Measurements from ENCODE around the gene SCN1A.
"Not testable (repeated sequence)": the region's sequence is repeated elsewhere in the genome, so short reads cannot be mapped to it uniquely, and the experiment has no call there.

Gene SCN1A

DNA sequence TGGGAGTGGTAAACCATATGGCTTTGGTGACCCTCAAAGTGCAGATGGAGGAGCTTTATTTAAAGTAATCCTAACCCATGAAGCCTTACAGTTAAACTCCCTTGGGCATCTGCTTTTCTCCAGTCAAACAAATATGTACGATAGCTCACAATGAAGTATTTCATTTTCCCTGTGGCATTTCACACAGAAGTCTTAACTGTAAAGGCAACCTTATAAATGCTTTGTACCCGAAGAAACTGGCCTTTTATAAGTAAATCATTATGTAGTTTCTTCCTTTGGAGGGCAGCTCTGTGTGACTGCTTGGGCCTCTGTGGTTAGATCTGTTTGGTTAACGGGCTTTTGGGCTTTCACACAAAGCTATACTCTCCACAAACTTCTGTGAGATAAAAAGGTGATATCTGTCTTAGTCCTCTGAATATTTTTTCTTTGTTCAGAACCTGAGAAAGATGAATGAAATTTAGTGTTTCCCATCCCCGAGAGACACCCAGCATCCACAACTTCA lies 46.6 kb downstream of the SCN1A start:
- no peak for DNase-seq (ENCODE audit: low read depth)

- DNase-seq (ENCODE audit: low read depth) = no peak
Measured at GRCh38 chr2:166074430-166074829, 53.4 kb downstream of the SCN1A start.

- no peak for DNase-seq (ENCODE audit: low read depth)
Measured at GRCh38 chr2:166074011-166074410, 53.8 kb downstream of the SCN1A start.

GRCh38 chr2:166070231-166070630 lies 57.6 kb downstream of the SCN1A start:
- DNase-seq (ENCODE audit: low read depth) = no peak

- no peak for DNase-seq (ENCODE audit: low read depth)
Measured at GRCh38 chr2:166068981-166069380, 58.8 kb downstream of the SCN1A start.

DNA sequence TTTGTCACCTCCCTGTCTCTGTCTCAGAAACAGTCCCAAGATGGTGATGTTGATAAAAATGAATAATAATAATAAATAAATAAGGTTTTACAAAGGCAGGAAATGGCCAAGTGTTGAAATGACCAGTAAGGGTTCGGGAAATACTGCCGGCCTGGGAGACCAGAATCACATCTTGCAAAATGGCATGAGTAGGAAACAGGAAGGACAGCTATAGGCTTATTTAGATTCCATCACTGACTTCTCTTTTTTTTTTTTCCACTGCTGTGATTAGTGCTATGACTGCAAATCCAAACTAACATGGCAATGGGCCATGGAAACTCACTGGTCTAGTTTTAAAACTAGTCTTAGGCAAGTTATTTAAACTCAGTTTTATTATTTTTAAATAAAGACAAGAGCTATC lies 60.6 kb downstream of the SCN1A start:
- no peak for DNase-seq (ENCODE audit: low read depth)

- DNase-seq (ENCODE audit: low read depth) = no peak
Measured at GRCh38 chr2:166060191-166060590, 67.6 kb downstream of the SCN1A start.

- DNase-seq (ENCODE audit: low read depth) = no peak
Measured at GRCh38 chr2:166057370-166058164, 70.3 kb downstream of the SCN1A start.

- DNase-seq (ENCODE audit: low read depth) = no peak
Measured at GRCh38 chr2:166044853-166045483, 82.9 kb downstream of the SCN1A start.

DNA sequence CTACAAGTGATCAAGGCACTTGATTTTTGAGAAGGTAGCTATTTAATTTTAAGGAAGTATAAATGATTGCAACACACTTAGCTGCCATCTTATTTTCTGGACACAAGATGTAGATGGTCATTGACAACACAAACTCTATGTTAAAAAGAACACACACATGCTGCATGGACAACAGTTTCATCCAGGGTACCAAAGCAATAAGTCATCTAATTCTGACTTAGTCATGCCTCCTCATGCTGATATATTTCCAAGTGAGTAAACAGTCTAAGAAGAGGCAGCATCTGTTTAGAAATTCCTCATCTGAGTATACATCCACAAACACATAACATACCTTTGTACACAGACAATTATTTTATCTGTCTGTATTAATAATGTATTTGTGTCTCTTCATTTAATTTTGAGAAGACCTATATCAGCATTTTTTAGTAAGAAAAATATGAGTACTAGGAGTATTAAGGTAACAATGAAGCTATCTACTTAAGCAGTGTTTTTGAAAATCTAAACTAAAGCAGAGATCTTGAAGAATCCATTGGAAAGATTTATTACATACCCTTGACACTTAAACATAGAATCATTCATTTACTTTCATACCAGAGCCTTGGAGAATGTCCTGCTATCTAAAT lies 84.9 kb downstream of the SCN1A start:
- DNase-seq (ENCODE audit: low read depth) = no peak

GRCh38 chr2:166042356-166042755 lies 85.5 kb downstream of the SCN1A start:
- no peak for DNase-seq (ENCODE audit: low read depth)

DNA sequence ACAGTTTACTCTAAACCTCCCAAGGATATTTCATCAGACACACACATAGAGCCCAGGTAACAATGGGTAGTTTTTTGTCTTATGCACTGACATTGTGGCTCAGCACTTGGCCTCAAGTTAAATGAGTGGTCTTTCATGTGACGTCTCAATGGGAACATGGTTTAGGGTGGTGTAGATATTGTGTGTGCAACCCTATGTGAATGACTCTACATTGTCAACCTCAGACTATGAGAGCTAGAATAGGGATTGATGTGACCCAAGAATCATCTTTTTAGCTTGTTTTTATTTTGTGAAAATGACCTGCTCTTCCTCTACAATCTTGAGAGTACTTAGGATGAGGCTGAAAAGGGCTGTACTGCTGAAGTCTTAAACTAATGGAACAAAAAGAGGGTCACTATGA lies 86.2 kb downstream of the SCN1A start:
- DNase-seq (ENCODE audit: low read depth) = no peak

- DNase-seq (ENCODE audit: low read depth) = no peak
Measured at GRCh38 chr2:166032361-166032760, 95.5 kb downstream of the SCN1A start.

DNA sequence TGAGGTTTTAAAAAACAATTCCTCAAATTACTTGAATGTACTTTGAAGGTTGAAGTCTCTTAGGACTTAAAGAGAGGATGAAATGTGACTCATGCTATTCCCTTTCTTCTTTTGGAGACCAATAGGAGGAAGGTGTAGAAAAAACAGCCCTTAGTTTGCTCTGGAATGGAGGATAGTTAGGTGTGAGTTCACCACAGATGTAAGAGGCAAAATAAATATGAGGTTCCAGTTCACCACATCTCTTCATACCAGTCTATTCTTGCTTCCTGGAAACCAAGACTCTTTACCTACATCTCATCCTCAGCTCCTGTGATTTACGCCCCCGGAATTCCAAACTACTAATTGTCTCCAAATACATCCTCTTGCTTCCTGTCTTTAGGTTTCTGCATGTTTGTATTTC lies 96.8 kb downstream of the SCN1A start:
- no peak for DNase-seq (ENCODE audit: low read depth)

GRCh38 chr2:166025313-166025712 lies 102.5 kb downstream of the SCN1A start:
- no peak for DNase-seq (ENCODE audit: low read depth)

DNA sequence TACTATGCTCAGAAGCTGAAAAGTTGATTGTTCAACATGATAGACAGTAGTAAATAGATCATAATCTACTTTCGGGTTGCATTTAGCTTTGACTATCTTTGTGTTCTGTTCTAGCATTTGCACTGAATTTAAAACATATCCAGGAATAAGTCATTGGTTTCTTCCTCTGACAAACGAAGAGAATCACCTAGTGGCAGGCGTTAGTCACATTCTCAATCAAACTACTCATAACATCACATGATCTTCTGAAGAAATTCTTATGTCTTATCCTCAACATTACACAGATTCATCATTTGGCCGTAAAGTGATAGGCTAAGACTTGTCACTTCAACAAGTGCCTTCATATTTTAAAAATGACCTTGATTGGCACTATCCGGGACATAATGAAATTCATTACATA lies 110.6 kb downstream of the SCN1A start:
- DNase-seq (ENCODE audit: low read depth) = no peak

GRCh38 chr2:166013878-166014277 lies 113.9 kb downstream of the SCN1A start:
- DNase-seq (ENCODE audit: low read depth) = no peak

GRCh38 chr2:166011660-166012059 lies 116.2 kb downstream of the SCN1A start:
- no peak for DNase-seq (ENCODE audit: low read depth)

- DNase-seq (ENCODE audit: low read depth) = no peak
Measured at GRCh38 chr2:166000401-166000800, 127.4 kb downstream of the SCN1A start.

DNA sequence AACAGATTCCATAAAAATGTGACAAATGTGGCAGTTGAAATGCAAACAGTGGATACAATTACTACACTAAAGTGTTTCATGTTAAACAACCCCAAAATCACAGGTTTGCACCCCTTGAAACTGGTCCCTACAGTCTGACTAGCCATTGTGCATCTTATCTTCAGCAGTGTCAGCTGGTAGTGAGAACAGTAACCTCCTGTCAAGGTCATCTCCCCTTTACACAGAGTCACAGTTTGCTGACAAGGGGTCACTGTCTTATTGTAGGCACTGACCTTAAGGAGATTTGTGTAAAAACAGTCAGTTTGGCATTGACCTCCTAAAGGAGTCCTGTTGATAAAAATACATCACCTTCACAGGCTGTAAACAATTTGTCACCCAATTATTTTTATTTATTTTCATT lies 137.0 kb downstream of the SCN1A start:
- no peak for DNase-seq (ENCODE audit: low read depth)

GRCh38 chr2:165989851-165990250 lies 138.0 kb downstream of the SCN1A start:
- DNase-seq (ENCODE audit: low read depth) = no peak

GRCh38 chr2:165985120-165985519 lies 142.7 kb downstream of the SCN1A start:
- DNase-seq (ENCODE audit: low read depth) = no peak

GRCh38 chr2:165972161-165972560 lies 155.7 kb downstream of the SCN1A start:
- not testable (repeated sequence) for DNase-seq (ENCODE audit: low read depth)

Measured in stimulated activated CD4-positive, alpha-beta T cell treated with anti-CD3 and anti-CD28 coated beads, Interleukin-2, amount 100 ng/mL, for 4 hours (primary cell).